Measurements from ENCODE around the gene GAPDH.

- no peak for TF ChIP-seq CTCF (IDR thresholded peaks at IDR 0.05)
- TF ChIP-seq EP300 (IDR thresholded peaks at IDR 0.05) = no peak
- no peak for TF ChIP-seq POLR2AphosphoS5 (IDR thresholded peaks at IDR 0.05)
- TF ChIP-seq POLR2A (IDR thresholded peaks at IDR 0.05) = no peak
Measured at GRCh38 chr12:6569312-6569711, 35.0 kb downstream of the GAPDH start.

Measured in suprapubic skin (tissue), 4 donors.